Stimulated activated CD4-positive, alpha-beta T cell treated with anti-CD3 and anti-CD28 coated beads, Interleukin-15, amount 100 ng/mL, for 48 hours (primary cell): ENCODE data around the gene PDZK1IP1.

Experiments used
- DNase-seq, 2 donors: peaks; one replicate each; pipeline ENCODE4 v3.0.0-alpha.2; 2020; ENCODE audit warnings: low read depth in 2 of 2

Gene PDZK1IP1

GRCh38 chr1:47137925-47138615 lies 51.8 kb downstream of the PDZK1IP1 start:
- no peak for DNase-seq

- no peak for DNase-seq
Measured at GRCh38 chr1:47137198-47137597, 52.6 kb downstream of the PDZK1IP1 start, which contains the start of gene CYP4A22. Gene CYP4A22, plus strand, starts transcription at chr1:47137441. Its CDS starts 45 bp downstream, at chr1:47137486.
